Glomerular visceral epithelial cell (primary cell): Measurements from ENCODE around the gene USP38.
"Not testable (repeated sequence)": the region's sequence is repeated elsewhere in the genome, so short reads cannot be mapped to it uniquely, and the experiment has no call there.

ENCODE experiments used
- DNase-seq: peaks from one replicate; pipeline ENCODE4 v3.0.0-alpha.2; 2016; ENCODE audit errors: extremely low spot score

The USP38 gene

DNA sequence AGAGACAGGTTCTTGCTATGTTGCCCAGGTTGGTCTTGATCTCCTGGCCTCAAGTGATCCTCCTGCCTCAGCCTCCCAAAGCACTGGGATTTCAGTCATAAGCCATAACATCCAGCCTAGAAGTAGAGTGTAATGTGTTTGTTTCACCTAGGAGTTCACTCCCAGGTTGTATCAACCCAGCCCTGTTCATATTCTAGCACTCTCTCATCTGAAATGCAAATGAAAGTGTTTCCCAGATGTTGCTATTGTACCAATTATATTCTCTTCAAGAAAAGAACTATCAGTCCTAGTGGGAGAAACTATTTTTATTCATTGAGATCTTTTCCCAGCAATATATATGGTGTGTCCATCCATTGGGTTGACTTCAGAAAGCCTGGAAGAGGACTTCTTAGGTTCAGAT, 72.6 kb downstream of the USP38 start:
- no peak for DNase-seq

DNA sequence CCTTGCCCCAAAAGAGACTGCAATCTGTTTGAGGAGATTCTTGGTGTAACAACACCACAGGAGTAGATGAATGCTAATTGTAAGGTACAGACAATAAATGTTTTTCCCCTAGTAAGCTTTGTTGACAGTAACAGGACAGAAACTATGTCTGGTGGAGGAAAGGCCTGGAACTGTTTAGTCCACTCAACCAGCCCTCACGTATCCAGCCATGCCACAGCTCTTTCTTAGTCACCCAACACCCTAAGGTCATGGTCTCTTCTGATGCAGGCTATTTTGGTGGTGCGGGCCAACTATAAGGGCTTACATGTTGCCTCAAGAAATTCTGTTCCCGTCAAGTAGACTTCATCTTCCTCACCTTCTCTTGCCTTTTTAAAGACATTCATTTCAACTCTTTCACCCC, 76.0 kb downstream of the USP38 start:
- no peak for DNase-seq

DNA sequence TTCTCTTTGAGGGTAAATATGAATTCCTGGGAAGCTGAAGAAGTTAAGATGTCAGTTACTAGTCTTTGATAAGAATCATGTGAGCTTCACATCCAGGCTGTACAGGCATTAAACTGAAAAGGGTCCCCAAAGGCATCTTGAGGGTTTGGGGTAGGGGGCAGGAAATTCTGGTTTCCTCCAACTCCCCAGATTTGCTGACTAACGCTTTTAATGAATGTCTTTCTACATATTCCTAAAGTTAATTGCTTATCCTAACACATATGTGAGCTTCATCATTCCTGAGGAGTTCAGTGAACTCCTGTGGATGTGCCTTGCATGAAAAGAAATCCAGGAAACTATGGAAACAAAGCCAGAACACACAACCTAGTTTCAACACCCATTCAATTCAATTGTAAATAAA, 78.1 kb downstream of the USP38 start:
- DNase-seq: no peak

DNA sequence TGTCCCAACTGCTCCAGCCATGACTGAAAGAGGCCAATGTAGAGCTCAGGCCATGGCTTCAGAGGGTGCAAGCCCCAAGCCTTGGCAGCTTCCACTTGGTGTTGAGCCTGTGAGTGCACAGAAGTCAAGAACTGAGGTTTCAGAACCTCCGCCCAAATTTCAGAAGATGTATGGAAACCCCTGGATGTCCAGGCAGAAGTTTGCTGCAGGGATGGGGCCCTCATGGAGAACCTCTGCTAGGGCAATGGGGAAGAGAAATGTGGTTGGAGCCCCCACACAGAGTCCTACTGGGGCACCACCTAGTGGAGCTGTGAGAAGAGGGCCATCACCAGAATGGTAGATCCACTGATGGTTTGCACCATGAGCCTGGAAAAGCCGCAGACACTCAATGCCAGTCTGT, 83.0 kb downstream of the USP38 start:
- DNase-seq: not testable (repeated sequence)

DNA sequence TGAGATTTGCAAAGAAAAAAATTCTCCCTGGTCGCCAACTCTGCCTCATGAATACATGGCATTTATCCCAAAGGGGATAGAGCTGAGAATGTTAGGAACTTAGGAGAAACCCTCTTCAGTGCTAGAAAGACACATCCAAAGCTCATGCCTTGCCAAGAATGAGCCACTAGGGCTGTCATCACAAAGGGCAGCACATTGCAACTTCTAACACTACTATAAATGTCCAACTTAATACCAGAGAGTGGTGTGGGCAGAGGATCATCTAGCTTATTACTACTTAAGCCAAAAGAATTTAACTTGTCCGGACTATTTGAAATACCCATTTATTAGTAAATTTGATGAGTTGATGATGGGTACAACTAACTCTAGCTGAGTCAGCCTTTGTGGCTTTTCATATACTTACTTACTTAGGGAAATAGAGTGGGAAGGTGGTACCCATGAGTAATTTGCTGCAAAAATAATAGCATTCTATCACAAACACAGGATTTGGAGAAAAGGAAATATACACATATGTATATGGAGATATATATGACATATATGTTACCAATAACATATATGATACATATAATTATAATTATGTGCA, 85.6 kb downstream of the USP38 start:
- no peak for DNase-seq
